SK-N-MC (cell line): ENCODE data around the gene BBIP1.

Source experiments
- DNase-seq: peaks from one replicate; pipeline ENCODE4 v3.0.0-alpha.2; 2011; ENCODE audit warnings: low read depth, low spot score
- H3K27ac ChIP-seq: fragments of 200-600 bp; sonication (generic); 2 replicates; pipeline ENCODE4 v1.5.1; 2016; ENCODE audit warnings: mixed run types
- H3K36me3 ChIP-seq: fragments of 200-600 bp; sonication (generic); 2 replicates; pipeline ENCODE4 v1.6.1; 2017; ENCODE audit warnings: antibody characterized with exemption, low read length, mixed read lengths; ENCODE audit not compliant: insufficient read depth
- H3K4me3 ChIP-seq: fragments of 200-600 bp; sonication (generic); 2 replicates; pipeline ENCODE4 v1.5.1; 2016
- H3K9ac ChIP-seq: fragments of 200-600 bp; sonication (generic); 2 replicates; pipeline ENCODE4 v1.8.0; 2017; ENCODE audit warnings: mixed run types, mixed read lengths; ENCODE audit not compliant: insufficient read length
- H3K9me3 ChIP-seq: fragments of 200-600 bp; sonication (generic); 2 replicates; pipeline ENCODE4 v1.6.1; 2017; ENCODE audit warnings: low read depth, mild to moderate bottlenecking, antibody characterized with exemption, low read length, moderate library complexity, mixed read lengths
- EZH2 ChIP-seq: fragments of 200-600 bp; sonication (generic); IDR thresholded peaks from one replicate; pipeline ENCODE4 v1.6.1; 2017; ENCODE audit warnings: antibody characterized with exemption
- FOXP2 ChIP-seq: optimal IDR thresholded peaks from 2 replicates; pipeline ENCODE3; 2011; ENCODE audit warnings: mild to moderate bottlenecking, moderate library complexity; ENCODE audit not compliant: insufficient read depth; ENCODE audit errors: extremely low read length, control extremely low read depth
- POLR2AphosphoS5 ChIP-seq: IDR thresholded peaks from 2 replicates; pipeline ENCODE4 v1.6.1; 2012; ENCODE audit warnings: mild to moderate bottlenecking, low read depth, low read length, borderline replicate concordance

BBIP1 gene

DNA sequence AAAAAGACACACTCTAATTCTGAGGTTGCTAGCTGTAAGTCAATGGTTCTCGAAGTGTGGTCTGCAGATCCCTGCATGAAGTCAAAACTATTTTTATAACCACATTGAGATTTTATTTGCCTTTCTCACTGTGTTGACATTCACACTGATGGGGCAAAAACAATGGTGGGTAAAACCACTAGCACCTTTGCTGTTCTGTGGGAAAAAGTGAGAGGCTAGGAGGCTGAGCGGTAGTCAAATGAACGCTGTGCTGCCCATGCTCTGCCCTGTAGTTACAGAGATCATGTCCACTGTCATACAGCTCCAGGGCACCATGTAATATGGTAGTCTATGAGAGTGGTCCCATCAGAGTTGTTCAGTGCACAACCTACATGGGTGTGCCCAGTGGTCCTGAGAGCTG lies 68.9 kb downstream of the BBIP1 start:
- TF ChIP-seq FOXP2 (no peak), POLR2AphosphoS5 (no peak), EZH2 (no peak)
- H3K9ac ChIP-seq: no peak overlapping the region
- H3K27ac ChIP-seq: no peak overlapping the region
- H3K4me3 ChIP-seq: no peak overlapping the region
- DNase-seq: no peak
- no peaks in the 10 kb centered on the region for H3K9me3 ChIP-seq
- H3K36me3 ChIP-seq: no peaks in the 10 kb centered on the region
